ENCODE measurements around the gene PRKN.
"Not testable (repeated sequence)": the region's sequence is repeated elsewhere in the genome, so short reads cannot be mapped to it uniquely, and the experiment has no call there.

PRKN gene

DNA sequence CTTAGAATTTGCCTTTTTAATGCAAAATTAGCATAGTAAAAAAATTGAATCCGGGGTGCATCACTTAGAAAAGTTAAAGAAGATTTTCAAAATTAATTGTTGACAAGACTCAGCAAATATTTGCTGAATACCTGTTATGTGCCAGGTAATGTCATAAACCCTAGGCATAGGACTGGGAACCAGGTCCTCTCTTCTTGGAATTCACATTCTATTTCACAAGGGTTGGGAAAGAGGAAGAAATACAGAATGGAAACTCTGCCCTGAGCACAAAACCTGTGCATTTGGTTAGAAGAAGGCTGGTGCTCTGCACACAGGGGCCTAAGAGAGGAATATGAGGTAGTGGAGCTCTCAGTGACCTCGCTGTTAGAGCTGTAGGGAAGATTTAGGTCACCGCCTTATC lies 879.9 kb downstream of the PRKN start:
- no peak for DNase-seq (ENCODE audit: low read depth in 2 of 2)

DNA sequence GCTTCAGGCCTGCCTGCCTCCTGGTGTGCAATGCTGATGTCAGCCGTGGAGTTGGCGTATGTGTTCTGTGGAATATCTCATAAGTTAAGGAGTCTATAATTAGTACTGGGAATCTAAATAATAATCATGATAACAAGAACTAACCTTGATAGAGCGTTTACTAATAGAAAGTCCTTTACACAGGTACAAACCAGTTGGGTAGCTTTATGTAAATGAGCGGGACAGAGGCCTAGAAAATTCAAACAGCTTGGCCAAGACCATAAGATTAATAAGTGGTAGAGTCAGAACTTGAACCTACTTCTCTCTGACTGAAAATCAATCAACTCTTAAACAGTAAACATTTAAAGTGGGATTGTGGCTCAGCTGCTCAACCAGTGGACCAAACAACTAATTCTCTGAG lies 882.8 kb downstream of the PRKN start:
- DNase-seq (ENCODE audit: low read depth in 2 of 2): no peak

DNA sequence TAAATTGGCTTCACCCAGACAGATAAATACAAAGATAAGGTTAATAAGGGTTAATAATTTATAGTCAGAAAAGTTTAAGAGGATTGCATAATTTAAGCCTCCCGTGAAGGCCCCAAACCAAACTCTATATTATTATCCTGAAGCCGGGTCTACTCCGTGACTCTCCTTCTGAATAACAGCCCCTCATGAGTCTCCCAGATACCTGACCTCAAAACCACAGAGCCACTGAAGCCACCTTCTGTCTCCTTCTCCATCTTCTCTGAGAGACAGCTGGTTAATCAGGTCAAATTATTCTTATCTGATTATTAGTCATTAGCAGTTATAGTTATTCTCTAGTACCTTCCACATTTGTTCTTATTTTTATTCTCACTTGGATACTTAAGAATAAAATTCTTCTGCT lies 884.5 kb downstream of the PRKN start:
- no peak for DNase-seq (ENCODE audit: low read depth in 2 of 2)

DNA sequence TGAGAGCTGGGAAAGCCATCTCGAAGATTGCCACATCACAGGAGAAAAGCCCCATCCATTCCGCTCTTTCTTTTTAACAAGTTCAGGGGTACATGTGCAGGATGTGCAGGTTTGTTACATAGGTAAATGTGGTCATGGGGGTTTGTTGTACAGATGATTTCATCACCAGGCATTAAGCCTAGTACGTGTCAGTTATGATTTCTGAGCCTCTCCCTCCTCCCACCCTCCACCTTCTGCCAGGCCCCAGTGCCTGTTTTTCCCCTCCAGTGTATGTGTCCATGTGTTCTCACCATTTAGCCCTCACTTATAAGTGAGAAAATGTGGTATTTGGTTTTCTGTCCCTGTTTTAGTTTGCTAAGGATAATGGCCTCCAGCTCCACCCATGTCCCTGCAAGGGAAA lies 887.2 kb downstream of the PRKN start:
- DNase-seq (ENCODE audit: low read depth in 2 of 2): no peak

DNA sequence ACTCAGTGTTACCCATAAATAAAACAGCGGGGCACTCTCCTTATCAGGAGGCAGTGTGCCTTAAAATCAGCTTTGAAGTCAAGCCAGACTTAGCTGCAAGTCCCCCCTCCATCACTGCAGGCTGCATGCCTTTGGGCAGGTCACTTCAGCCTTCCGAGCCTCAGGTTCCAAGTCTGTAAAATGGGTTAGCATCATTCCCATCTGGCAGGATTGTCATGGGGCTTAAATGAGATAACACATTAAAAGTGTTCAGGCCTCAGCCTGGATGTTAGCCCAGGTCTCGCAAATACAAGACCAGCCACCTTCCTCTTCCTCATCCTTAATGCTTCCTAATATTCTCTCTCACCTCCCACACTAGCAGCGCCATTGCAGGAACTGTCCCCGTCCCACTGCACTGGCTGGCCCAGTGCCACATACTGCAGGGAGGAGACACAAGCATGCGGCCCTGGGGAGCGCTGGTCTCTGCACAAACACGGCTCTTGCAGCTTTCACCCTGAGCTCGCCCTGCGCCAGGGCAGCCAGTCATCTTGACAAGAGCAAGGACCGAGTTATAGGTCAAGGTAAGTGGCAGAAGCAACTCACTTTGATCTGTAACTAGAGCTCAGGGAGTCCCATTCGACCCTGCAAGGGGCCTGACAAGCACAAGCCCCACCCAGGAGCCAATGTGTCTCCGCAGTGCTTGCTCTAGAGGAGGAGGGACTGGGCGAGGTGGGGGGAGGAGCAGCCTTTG lies 889.1 kb downstream of the PRKN start:
- no peak for DNase-seq (ENCODE audit: low read depth in 2 of 2)

GRCh38 chr6:161837854-161838253 lies 889.7 kb downstream of the PRKN start:
- no peak for DNase-seq (ENCODE audit: low read depth in 2 of 2)

GRCh38 chr6:161837449-161837735 lies 890.2 kb downstream of the PRKN start:
- no peak for DNase-seq (ENCODE audit: low read depth in 2 of 2)

- no peak for DNase-seq (ENCODE audit: low read depth in 2 of 2)
Observed at GRCh38 chr6:161836643-161837448, 890.7 kb downstream of the PRKN start.

GRCh38 chr6:161835500-161836215 lies 891.9 kb downstream of the PRKN start:
- no peak for DNase-seq (ENCODE audit: low read depth in 2 of 2)

- DNase-seq (ENCODE audit: low read depth in 2 of 2): no peak
Observed at GRCh38 chr6:161834426-161834825, 893.1 kb downstream of the PRKN start.

- DNase-seq (ENCODE audit: low read depth in 2 of 2): no peak
Observed at GRCh38 chr6:161833099-161833860, 894.3 kb downstream of the PRKN start.

DNA sequence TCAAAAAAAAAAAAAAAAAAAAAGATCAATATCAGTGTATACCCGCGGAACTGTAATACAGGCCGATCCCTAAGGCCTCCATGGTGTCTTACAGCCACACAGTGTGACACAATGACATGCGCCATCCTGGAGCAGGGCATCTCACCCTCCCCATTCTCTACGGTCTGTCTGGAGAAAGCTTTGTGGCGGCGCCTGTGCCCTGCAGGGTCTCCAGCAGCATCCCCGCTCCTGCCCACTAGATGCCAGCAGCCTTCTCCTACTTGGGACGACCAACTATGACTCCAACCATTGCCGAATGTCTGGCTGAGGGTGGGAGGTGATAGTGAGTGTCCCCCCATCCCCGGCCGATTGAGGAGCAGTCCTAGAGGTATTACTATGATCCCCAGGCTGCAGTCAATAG lies 894.9 kb downstream of the PRKN start:
- no peak for DNase-seq (ENCODE audit: low read depth in 2 of 2)

DNA sequence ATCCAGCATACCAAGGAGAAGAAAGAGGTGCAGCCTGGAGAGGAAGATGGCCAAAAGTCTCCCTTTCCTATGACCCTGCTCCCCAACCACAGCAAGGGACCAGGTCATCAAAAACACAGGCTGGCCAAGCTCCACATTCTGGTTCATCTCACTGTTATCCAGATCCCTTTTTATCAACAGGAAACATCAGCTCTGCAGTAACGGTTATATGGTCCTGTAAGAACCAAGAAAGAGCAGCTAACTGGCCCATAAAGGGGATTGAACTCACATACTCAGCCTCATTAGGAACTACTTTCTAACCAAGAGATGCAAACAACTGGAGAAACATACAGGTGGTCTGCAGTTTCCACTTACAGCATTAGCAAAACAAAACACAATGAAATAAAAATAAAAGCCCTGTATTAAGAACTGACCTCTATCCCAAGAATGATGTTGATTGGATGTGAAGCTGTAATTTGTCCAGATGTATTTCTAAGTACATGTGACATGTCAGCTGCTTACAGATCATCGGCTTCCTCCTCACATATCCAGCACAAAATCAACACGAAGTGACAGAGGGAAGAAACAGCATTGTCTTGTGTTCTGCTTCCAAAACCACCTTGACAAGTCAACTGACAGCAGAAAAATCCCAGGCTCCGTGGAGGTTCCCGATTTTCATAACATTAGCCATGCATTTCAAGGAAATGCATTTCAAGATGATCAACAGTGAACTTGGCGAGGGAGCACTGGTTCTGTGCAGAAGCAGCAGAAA lies 896.5 kb downstream of the PRKN start:
- no peak for DNase-seq (ENCODE audit: low read depth in 2 of 2)

DNA sequence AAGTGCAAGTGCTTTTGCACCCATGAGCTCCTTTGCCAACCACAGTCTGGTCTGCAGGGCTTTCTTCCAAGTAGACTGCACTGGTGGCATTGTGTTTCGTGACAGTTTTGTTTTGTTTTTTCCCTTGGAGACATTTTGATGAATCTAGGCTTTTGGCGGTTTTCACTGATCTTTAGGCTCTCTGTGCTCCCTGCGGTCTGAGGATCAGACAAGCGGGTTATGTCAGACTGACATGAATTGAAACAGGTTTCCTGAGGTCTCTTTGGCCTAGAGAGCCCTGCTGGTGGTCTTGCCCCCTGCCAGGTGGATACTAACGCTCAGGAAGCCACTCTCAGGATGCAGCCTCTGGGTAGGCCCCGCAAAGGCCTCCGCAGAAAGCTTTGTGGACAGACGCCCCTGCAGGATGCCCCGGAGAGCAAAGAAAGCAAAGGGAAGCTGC lies 898.3 kb downstream of the PRKN start:
- DNase-seq (ENCODE audit: low read depth in 2 of 2): no peak

DNA sequence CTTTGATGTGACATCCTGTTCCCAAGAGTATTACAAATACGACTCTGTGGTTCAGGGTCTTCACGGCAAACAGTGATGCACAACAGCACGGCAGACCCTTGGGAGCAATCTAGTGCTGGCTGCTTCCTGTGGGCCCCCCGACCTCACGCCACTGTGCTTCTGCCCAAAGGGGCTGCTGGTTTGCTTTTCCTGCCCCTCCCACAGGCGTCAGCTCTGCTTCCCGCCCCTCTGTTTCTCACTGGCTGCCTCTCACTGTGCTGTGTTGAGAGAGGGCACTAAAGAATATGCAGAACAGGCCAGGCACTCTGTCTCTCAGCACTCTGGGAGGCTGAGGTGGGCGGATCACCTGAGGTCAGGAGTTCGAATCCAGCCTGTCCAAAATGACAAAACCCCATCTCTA lies 899.2 kb downstream of the PRKN start:
- DNase-seq (ENCODE audit: low read depth in 2 of 2): no peak

DNA sequence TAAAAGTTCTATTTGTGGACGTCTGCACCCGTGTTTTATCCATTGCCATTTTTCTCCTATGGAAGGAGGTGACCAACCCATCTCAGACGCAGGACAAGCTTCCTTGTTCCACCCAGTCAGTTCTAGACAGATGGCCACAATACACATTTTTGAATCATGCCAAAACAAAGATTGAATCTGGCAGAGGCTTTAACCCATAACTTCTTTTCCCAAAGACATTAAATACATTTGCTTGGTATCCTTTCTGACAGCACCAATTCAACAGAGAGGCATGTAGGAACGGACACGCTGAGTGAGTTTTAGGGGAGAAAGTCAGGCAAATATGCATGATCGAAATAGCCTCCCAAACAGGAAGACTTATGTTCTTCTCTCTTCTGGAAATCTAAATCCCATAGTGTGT lies 901.1 kb downstream of the PRKN start:
- no peak for DNase-seq (ENCODE audit: low read depth in 2 of 2)

DNA sequence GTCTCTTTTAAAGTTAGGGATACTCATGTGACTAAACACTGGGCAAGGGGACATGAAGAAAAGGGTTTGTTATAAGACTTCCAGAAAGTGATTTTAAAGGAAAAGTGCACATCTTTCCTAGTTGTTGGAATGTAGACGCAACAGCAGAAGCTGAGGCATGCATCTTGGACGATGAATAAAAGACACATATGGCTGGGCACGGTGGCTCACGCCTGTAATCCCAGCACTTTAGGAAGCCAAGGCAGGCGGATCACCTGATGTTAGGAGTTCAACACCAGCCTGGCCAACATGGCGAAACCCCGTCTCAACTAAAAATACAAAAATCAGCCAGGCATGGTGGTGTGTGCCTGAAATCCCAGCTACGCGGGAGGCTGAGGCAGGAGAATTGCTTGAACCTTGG lies 905.4 kb downstream of the PRKN start:
- not testable (repeated sequence) for DNase-seq (ENCODE audit: low read depth in 2 of 2)

DNA sequence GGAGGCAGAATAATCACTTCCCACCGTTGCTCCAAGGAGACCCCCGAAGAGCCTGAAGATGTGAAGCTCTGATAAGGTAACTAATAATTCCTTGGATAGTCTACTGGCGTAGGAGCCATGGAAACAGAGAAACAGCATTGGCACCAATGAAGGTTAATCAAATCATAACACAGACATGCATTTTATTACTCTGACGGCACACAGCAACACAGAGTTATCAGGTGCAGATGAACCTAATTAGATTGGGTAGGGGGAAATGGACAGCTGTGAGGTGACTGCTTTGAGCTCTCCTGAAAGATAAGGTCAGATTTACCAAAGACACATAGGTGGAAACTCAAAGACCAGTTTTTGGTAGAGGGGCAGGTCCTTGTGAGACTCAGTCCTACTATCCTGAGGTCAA lies 909.7 kb downstream of the PRKN start:
- DNase-seq (ENCODE audit: low read depth in 2 of 2): no peak

DNA sequence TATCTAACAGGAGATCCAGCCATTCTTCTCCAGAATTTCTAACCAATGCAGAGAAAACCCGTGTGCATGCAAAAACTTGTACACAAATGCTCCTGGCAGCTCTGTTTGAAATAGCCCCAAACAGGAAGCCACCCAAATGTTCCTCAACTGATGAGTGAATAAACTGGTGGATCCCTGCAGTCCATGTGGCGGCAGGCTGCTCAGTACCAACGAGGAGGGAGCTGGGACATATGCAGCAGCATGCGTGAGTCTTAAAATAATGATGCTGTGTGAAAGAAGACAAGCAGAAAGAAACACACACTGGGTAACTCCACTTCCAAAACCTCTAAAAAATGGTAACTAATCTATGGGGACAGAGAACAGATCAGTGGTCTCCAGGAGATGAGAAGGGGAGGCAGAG lies 911.6 kb downstream of the PRKN start:
- DNase-seq (ENCODE audit: low read depth in 2 of 2): no peak

GRCh38 chr6:161813156-161813555 lies 914.4 kb downstream of the PRKN start:
- no peak for DNase-seq (ENCODE audit: low read depth in 2 of 2)

GRCh38 chr6:161809971-161810370 lies 917.6 kb downstream of the PRKN start:
- no peak for DNase-seq (ENCODE audit: low read depth in 2 of 2)

All from stimulated activated CD4-positive, alpha-beta T cell treated with anti-CD3 and anti-CD28 coated beads, Interleukin-15, amount 100 ng/mL, for 48 hours (primary cell).